ENCODE data around the gene TGFB2.

DNA sequence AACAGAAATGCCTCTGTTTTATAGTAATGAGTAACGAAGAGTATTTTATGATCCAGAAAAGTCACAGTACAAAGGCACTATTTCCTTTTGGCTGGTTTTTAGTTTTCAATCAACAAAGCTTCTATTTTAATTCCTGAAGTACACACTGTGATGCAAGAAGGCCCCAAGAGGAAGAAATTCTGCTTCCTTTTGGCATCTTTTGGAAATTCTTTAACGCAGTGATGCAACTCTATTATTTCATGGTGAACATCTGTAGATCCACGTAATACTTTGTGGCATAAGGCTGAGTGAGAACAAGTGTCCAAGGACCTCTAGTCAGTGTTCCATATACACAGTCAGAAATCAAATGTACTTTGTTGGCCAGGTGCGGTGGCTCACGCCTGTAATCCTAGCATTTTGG lies 137.5 kb downstream of the TGFB2 start:
- TF ChIP-seq, protein P1, sequence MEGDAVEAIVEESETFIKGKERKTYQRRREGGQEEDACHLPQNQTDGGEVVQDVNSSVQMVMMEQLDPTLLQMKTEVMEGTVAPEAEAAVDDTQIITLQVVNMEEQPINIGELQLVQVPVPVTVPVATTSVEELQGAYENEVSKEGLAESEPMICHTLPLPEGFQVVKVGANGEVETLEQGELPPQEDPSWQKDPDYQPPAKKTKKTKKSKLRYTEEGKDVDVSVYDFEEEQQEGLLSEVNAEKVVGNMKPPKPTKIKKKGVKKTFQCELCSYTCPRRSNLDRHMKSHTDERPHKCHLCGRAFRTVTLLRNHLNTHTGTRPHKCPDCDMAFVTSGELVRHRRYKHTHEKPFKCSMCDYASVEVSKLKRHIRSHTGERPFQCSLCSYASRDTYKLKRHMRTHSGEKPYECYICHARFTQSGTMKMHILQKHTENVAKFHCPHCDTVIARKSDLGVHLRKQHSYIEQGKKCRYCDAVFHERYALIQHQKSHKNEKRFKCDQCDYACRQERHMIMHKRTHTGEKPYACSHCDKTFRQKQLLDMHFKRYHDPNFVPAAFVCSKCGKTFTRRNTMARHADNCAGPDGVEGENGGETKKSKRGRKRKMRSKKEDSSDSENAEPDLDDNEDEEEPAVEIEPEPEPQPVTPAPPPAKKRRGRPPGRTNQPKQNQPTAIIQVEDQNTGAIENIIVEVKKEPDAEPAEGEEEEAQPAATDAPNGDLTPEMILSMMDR (optimal IDR thresholded peaks at IDR 0.05 in 1 of 3, IDR thresholded peaks at IDR 0.05 in 1 of 3, conservative IDR thresholded peaks at IDR 0.05 in 1 of 3; ENCODE audit: extremely low read depth in 1 of 3, insufficient read depth in 2 of 3, low read length in 3 of 3), result no peak
- no peak for TF ChIP-seq EZH2 (IDR thresholded peaks at IDR 0.05; ENCODE audit: low read length)

All from keratinocyte (primary cell).